Neural progenitor cell (in vitro differentiated cells): ENCODE data around the gene RAPGEF2.

Source experiments
- CTCF ChIP-seq: fragments of 200-600 bp; sonication (generic); IDR thresholded peaks from 2 replicates; pipeline ENCODE4 v1.5.1; 2017; ENCODE audit warnings: antibody characterized with exemption, mild to moderate bottlenecking
- EZH2 ChIP-seq: fragments of 200-600 bp; sonication (generic); IDR thresholded peaks from 2 replicates; pipeline ENCODE4 v1.6.1; 2017; ENCODE audit warnings: antibody characterized with exemption, mild to moderate bottlenecking, moderate library complexity
- EZH2phosphoT487 ChIP-seq: fragments of 200-600 bp; sonication (generic); IDR thresholded peaks from 2 replicates; pipeline ENCODE4 v1.6.1; 2017; ENCODE audit warnings: antibody characterized with exemption

- TF ChIP-seq CTCF (no peak), EZH2phosphoT487 (no peak), EZH2 (no peak)
Measured at GRCh38 chr4:159382856-159383561, 280.1 kb downstream of the RAPGEF2 start.
